NB4 (cell line): ENCODE measurements around the gene CDH4.

Source experiments
- CTCF ChIP-seq: IDR thresholded peaks from one replicate; pipeline ENCODE4 v1.5.1; 2012; ENCODE audit warnings: low read depth, low read length
- MAX ChIP-seq: IDR thresholded peaks from 2 replicates; pipeline ENCODE4 v1.6.1; 2011; ENCODE audit warnings: low read depth, low read length
- MYC ChIP-seq: IDR thresholded peaks from 2 replicates; pipeline ENCODE4 v1.6.1; 2011; ENCODE audit warnings: low read depth, low read length
- POLR2A ChIP-seq: IDR thresholded peaks from 2 replicates; pipeline ENCODE4 v1.6.1; 2011; ENCODE audit warnings: mild to moderate bottlenecking; ENCODE audit not compliant: insufficient read length; ENCODE audit errors: extremely low read depth

- TF ChIP-seq CTCF, result no peak
- TF ChIP-seq POLR2A, result no peak
- TF ChIP-seq MAX, result no peak
- no peak for TF ChIP-seq MYC
Observed at GRCh38 chr20:61244213-61244612, 7.8 kb upstream of the CDH4 start.
